ENCODE measurements around the gene MYH6.
"Not testable (repeated sequence)": the region's sequence is repeated elsewhere in the genome, so short reads cannot be mapped to it uniquely, and the experiment has no call there.

The MYH6 gene

GRCh38 chr14:23436327-23437132 is 28.5 kb upstream of the MYH6 start:
- no peak for DNase-seq (ENCODE audit: low read depth in 3 of 3)

- DNase-seq (ENCODE audit: low read depth in 3 of 3), result no peak
Observed at GRCh38 chr14:23435543-23436326, 27.7 kb upstream of the MYH6 start, which contains the start of gene MYH7. TSS of gene MYH7 (minus strand) at chr14:23435660. CDS start at chr14:23433732, 1,928 bp downstream.

- DNase-seq (ENCODE audit: low read depth in 3 of 3), result no peak
Observed at GRCh38 chr14:23434488-23435222, 26.6 kb upstream of the MYH6 start.

GRCh38 chr14:23433457-23433856 is 25.4 kb upstream of the MYH6 start:
- DNase-seq (ENCODE audit: low read depth in 3 of 3), result no peak

- no peak for DNase-seq (ENCODE audit: low read depth in 3 of 3)
Observed at GRCh38 chr14:23432946-23433345, 24.9 kb upstream of the MYH6 start.

GRCh38 chr14:23432102-23432925 is 24.2 kb upstream of the MYH6 start:
- DNase-seq (ENCODE audit: low read depth in 3 of 3), result no peak

- DNase-seq (ENCODE audit: low read depth in 3 of 3), result no peak
Observed at GRCh38 chr14:23431486-23431885, 23.4 kb upstream of the MYH6 start.

- no peak for DNase-seq (ENCODE audit: low read depth in 3 of 3)
Observed at GRCh38 chr14:23430723-23431085, 22.6 kb upstream of the MYH6 start.

GRCh38 chr14:23430016-23430722 is 22.1 kb upstream of the MYH6 start:
- no peak for DNase-seq (ENCODE audit: low read depth in 3 of 3)

- no peak for DNase-seq (ENCODE audit: low read depth in 3 of 3)
Observed at GRCh38 chr14:23428686-23429495, 20.8 kb upstream of the MYH6 start.

GRCh38 chr14:23425798-23426197 is 17.7 kb upstream of the MYH6 start:
- not testable (repeated sequence) for DNase-seq (ENCODE audit: low read depth in 3 of 3)

GRCh38 chr14:23425169-23425568 is 17.1 kb upstream of the MYH6 start:
- no peak for DNase-seq (ENCODE audit: low read depth in 3 of 3)

- DNase-seq (ENCODE audit: low read depth in 3 of 3), result no peak
Observed at GRCh38 chr14:23423657-23424056, 15.6 kb upstream of the MYH6 start.

- DNase-seq (ENCODE audit: low read depth in 3 of 3), result no peak
Observed at GRCh38 chr14:23421594-23421993, 13.5 kb upstream of the MYH6 start.

- DNase-seq (ENCODE audit: low read depth in 3 of 3), result not testable (repeated sequence)
Observed at GRCh38 chr14:23419646-23420045, 11.6 kb upstream of the MYH6 start.

- no peak for DNase-seq (ENCODE audit: low read depth in 3 of 3)
Observed at GRCh38 chr14:23418021-23418420, 9.9 kb upstream of the MYH6 start.

- DNase-seq (ENCODE audit: low read depth in 3 of 3), result not testable (repeated sequence)
Observed at GRCh38 chr14:23417269-23417668, 9.2 kb upstream of the MYH6 start.

GRCh38 chr14:23416801-23417200 is 8.7 kb upstream of the MYH6 start:
- DNase-seq (ENCODE audit: low read depth in 3 of 3), result no peak

GRCh38 chr14:23415821-23416778 is 8.0 kb upstream of the MYH6 start:
- DNase-seq (ENCODE audit: low read depth in 3 of 3), result no peak

Data from stimulated activated CD4-positive, alpha-beta T cell treated with anti-CD3 and anti-CD28 coated beads, TNF-alpha, amount 100 ng/mL, for 24 hours (primary cell).